Posterior cingulate gyrus (tissue), 11 donors: ENCODE data around the gene LUZP1.

ENCODE experiments used
- DNase-seq, 10 donors: peaks; one replicate each; pipeline versions ENCODE4 v3.0.0 to v3.0.0-alpha.2; 2020 to 2021; ENCODE audit warnings: mixed read lengths in 3 of 10
- intact Hi-C: fragments of 100-400 bp; cut with DNase I; formaldehyde crosslinking; loops from one replicate; pipeline ENCODE4 v1.15.1; 2023

The LUZP1 gene

DNA sequence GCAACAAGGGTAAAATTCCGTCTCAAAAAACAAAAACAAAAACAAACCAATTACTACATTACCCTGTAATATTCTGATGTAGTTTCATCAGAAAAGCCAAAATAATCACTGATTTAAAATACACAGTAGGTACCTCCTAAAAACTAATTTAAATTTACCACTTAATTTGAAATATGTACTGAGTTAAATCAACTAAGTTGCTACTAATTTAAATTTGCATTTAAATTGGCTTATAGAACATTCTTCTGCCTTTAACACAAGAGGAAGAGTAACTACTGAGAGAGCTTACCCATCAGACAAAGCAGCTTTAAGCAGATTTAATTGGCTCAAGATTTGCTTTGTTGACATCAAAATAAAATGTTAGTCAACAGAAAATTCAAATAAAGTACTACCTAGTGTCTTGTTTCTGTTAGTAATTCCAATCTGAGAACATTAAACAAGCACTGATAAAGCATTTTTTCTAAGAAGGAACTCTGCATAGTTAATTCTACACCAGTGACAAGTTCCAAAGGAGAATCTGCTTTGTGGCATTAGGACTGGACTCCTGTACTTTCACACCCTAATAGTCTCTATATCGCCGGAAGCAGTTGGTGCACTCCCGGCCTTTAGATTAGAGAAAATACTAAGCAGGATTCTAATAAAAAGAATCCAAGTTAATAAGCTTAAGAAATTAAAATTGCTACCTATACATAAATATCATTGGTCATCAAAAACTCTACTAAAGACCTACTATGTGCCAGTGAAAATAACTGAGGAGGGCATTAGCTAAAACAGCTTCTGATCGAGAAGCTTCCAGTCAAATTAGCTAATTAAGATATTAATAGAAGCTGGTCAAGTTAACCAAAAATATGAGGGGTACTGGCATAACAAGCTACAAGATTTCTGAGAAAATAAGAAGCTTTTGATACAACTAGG is 8.4 kb downstream of the LUZP1 start:
- intact Hi-C loops: no loop called here

GRCh38 chr1:23156940-23157339 is 11.7 kb downstream of the LUZP1 start:
- intact Hi-C loops: no loop called here
- no peak for DNase-seq

More for the DNA sequence above, 8.4 kb downstream of the LUZP1 start:
- DNase-seq: no peak

DNA sequence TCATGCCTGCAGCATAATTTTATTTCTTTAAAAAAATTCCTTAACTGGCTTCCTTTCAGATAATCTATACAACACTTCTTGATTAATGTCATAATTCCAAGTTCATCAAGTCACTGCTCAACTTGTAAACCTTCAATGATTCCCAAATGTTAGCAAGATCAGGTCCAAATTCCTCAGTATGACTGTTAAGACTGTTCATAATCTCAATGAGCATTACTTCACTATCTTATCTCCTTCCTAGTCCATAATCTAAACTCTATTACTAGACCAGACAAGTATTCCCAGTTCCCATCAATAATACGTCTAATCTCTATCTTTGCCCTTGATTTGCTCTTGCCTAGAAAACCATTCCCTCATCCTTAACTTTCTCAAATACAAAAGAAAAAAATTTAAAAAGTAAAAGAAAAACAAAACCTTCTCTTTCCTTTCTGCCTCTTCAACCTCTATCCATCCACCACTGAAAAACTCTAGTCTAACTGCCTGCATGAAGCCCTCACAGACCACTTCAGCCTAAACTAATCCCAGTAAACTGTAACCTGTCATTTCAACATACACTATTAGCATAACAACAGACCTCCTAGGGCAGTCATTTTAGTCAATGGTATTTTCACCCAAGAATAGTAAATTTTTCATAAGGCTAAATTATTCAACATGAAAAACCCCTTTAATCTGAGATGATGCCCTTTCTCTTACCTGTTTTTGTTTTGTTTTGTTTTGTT is 15.5 kb downstream of the LUZP1 start:
- no peak for DNase-seq
- intact Hi-C loops: no loop called here

GRCh38 chr1:23150742-23151141 is 17.9 kb downstream of the LUZP1 start:
- intact Hi-C loops: no loop called here
- DNase-seq: no peak

- intact Hi-C loops: no loop called here
- no peak for DNase-seq
Measured at GRCh38 chr1:23150125-23150524, 18.5 kb downstream of the LUZP1 start.

DNA sequence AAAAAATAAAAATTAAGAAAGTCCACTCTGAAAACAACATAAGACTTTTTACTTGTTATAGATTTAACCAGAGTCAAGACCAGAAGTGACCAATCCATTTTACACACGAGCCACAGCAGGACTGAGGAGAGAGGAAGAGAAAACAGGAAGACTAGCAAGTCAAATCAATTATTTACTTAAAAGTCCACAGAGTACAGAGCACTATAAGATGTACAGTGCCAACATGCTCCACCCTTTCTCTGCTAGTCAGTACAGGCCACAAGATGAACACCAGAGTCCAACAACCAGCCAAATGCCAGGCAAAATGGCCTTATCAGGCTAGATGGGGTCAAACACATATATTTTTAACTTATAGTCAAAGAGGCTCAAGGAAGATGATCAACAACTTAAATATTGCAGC is 19.5 kb downstream of the LUZP1 start:
- no peak for DNase-seq
- intact Hi-C loops: no loop called here

- DNase-seq: no peak
- intact Hi-C loops: no loop called here
Measured at GRCh38 chr1:23148084-23148483, 20.6 kb downstream of the LUZP1 start.

- DNase-seq: no peak
- intact Hi-C loops: no loop called here
Measured at GRCh38 chr1:23140940-23141596, 27.6 kb downstream of the LUZP1 start.

DNA sequence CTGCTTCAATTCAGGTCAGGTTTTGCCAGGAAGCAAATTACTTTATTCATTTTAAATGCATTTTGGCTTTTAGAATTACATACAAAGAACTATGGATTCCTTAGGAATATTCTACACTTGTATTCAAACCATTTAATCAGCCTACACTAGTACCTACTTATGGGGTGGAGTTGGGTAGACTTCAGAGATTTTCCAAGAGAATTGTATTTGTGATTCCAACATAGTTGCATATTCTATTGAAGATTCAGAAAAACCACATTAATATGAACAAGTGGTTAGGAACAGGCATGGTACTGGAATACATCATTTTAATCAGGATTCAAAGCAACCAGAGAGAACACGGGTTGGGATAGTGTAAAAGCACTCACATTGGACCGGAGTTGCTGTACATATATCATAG is 33.4 kb downstream of the LUZP1 start:
- no peak for DNase-seq
- intact Hi-C loops: no loop called here

DNA sequence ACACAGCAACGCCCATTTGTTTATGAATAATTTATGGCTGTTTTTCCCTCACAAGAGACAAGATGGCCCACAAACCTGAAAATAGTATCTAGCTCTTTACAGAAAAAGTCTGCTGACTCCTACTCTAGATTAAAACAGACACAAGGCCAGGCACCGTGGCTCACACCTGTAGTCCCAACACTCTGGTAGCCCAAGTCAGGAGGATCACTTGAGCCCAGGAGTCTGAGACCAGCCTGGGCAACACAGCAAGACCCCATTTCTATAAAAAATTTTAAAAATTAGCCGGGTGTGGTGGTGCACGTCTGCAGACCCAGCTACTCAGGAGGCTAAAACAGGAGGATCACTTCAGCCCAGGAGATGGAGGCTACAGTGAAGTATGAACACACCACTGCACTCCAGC is 34.6 kb downstream of the LUZP1 start:
- no peak for DNase-seq
- intact Hi-C loops: no loop called here

GRCh38 chr1:23133587-23133986 is 35.1 kb downstream of the LUZP1 start:
- no peak for DNase-seq
- intact Hi-C loops: no loop called here

- no peak for DNase-seq
- intact Hi-C loops: no loop called here
Measured at GRCh38 chr1:23132033-23132432, 36.6 kb downstream of the LUZP1 start.

- intact Hi-C loops: no loop called here
- no peak for DNase-seq
Measured at GRCh38 chr1:23129846-23130245, 38.8 kb downstream of the LUZP1 start.

DNA sequence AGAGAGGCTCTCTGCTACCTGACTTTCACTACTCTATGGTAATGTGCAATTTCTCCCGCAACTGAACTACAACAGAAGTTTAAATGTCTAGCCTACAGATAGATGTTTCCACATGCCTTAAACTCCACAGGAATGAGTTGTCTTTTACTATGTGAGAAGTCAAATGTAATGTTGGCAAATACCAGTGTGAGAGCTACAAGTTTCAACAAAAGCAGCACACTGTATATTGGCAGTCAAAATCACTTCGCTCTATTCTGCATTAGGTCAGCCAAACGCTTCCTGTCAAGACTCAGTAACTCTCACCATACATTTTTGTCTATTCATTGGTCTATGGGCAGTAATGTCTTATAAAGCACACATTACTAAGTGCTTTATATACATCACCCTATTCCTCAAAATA is 41.9 kb downstream of the LUZP1 start:
- intact Hi-C loops: no loop called here
- DNase-seq: no peak

DNA sequence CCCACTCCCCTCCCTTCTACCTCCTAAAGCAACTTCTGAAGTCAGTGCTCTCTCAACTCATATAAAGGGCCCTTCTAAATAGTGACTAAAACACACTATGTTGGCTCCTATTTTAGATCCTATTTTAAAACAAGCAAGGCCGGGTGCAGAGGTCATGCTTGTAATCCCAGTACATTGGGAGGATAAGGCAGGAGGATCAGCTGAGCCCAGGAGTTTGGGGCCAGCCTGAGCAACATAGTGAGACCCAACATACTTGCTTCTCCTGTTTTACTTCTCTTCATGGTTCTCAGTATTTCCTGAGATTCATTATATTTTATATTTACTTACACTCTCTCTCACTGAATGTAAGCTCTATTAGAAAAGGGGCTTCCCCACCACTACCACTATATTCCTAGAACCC is 42.5 kb downstream of the LUZP1 start:
- DNase-seq: no peak
- intact Hi-C loops: no loop called here

DNA sequence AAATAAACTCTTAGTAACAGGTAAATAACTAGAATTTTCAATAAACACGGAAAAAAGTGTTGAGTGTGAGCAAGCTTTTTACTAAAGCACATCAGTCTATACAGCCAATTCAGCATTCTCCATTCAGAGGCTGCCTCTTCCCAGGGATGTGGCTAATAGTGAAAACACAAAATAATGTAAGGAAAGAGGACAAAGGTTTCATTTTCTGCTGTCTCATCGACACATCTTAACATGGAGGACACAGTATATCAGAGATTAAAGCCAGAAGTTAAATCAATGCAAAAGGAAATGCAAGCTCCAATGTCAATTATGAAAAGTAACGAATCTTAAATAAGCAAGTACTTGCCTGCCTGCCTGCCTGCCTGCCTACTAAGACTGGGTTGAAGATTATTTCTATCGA is 43.2 kb downstream of the LUZP1 start:
- DNase-seq: no peak
- intact Hi-C loops: no loop called here

DNA sequence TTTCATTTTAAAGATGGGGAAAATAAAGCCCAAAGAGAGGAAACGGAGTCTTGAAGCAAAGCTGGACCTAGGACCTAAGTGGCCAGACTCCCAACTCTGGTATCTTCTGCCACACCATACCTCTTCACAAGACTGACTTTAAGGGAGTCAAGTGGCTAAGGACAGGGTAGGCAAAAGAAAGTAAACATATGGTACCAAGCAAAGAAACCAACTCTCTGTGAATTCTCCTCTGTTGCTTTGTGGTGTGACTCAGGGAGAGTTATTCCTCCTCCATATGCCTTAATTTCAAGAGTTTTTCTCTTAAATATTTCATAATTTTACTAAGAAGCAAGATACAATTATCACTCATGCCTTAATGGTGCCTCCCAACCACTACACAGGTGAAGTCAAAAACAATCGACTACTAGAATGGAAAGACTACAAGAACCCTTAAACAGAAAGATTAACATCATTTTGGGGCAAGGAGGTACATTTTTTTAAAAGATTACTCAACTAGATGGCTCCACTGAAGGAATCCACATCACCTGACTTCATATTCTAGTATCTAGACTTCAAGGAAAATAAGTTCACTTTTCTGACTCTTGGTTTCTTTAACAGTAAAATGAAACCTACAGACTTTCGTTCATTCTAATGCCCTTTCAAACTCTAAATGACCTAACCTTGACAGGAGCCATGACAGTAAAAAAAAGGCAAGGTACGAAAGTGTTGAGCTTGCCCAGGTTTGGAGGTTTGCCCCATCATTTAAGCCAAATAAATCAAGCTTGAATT is 44.2 kb downstream of the LUZP1 start:
- no peak for DNase-seq
- intact Hi-C loops: no loop called here

DNA sequence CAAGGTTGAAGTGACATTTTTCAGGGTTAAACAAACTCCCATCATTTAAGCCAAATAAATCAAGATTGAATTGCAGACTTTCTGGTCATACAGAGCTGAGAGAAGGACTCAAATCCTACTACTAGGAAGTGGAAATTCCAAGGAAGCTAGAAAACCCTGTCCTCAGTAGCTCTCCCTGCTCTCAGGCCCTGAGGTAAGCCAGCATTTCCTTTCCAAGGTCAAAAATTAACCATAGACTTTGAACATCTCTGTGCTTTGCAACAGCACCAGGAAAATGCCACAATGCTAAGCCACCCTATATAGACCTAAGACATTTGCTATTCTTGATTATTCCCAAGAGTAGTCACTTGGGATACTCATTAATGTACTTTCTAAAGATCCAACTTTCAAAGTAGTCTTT is 45.1 kb downstream of the LUZP1 start:
- intact Hi-C loops: no loop called here
- DNase-seq: no peak

DNA sequence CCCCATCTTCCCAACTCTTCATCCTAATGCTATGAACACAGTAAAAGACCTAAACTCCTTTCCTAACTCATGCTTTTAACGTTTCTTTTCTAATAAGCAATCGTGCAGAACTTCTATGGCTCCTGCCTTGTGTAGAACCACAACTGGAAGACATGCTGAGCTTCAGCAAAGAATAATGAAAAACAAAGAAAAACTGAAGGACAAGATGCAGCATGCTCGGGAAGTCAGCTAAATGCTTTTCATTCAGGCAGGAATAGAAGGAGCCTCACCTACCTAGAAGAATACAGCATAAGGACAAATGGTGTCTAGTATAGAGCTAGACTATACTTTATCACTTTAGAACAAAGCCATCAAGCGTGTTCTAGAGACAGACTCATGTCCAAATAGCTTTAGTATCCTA is 45.9 kb downstream of the LUZP1 start:
- intact Hi-C loops: no loop called here
- DNase-seq: no peak

DNA sequence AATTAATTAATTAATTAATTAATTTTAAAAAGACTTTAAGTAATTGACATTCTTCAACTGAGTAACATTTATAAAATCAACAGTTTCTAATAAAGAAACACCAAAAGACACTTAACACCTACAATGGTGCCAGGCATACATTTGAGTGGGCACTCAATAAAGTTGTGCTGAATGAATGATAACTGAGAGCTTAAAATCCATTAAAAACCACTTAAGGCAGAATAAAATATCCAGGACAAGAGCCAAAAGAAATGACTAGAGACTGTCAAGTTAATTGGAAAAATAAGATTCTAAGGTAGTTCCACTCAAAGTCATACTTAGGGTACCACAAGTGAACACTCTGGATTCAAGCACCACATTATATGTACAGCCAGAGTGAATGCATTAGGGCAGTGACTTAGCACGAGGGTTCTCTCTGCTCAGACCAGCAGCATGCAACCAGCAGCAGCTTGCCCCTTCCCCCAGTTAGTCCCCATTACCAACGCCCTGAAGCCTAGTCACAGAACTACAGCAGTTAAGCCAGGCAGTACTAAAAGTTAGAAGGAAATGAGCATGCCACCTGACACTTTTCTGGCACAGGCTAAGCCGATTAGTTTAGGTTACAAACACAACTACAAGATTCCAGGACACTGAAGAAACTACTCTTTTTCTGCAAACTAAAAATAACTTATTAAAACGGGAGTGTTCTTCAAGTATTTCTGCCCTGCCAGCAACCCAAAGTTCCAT is 46.5 kb downstream of the LUZP1 start:
- intact Hi-C loops: no loop called here

More for the DNA sequence above, 46.5 kb downstream of the LUZP1 start:
- no peak for DNase-seq
